NCI-H510A (cell line): ENCODE data around the gene DTX1.

Source experiments
- DNase-seq: peaks from one replicate; lab custom pipeline; 2025; lab: John Stamatoyannopoulos, UW

DTX1 gene

DNA sequence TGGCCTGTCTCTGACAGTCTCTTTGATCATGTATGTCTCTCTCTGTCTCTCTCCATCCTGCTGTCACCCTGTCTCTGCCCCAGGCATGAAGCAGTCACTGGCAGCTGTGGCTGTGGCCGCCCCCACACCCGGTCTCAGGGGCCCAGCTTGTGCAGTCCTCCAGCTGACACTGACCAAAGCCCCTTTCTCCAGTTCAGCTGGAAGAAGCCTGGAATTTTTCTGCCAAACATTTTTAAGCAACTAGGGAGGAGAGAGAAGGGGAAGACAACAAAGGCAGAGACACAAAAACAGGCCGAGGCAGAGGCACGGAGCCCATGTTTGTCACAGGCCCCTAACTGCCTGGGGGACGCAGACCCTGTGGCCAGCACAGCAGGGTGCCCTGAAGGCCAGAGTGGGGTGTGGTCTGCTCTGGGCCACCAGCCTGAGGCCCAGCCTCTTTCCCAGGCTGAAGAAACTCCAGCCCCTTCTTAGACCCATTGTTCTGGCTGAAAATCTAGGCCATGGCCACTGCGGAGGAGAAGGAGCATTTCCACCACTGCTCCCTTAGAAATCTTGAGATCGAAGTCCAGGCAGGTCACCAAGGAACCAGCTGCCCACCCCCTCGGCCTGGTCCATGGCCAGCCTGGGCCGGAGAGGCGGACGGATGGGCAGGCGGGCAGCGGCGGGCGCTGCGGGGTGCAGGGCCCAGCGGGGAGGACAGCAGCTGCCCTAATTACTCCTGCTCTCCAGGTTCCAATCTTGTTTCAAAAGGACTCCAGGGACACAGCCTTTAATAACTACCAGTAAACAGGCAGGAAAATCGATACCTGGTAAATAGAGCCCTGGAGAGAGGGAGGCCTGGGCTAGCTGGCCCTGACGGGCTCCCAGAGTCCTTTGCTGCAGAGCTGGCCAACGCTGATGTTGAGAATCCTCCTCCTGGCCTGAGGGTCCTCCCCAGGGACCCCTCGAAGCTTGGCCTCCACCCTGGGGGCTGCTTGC is 14.9 kb downstream of the DTX1 start:
- peak; percentile 67 for DNase-seq

DNA sequence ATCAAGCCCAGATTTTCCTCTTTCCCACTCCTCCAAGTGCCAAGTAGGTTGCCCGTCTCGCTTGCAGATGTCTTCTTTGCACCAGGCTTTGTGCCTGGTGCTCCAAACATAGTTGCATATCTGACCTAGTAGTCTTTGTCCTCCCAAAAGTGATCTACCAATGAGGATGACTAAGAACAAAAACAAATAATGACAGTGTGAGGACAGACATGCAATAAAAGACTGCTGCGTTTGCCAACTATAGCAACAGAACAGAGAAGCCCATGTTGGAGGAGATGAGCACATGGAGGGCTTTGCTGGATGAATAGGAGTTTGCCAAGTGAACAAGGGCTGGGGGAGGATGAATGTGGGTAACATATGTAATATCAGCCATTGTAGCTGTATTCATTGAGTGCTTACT is 15.6 kb downstream of the DTX1 start:
- DNase-seq = no peak

DNA sequence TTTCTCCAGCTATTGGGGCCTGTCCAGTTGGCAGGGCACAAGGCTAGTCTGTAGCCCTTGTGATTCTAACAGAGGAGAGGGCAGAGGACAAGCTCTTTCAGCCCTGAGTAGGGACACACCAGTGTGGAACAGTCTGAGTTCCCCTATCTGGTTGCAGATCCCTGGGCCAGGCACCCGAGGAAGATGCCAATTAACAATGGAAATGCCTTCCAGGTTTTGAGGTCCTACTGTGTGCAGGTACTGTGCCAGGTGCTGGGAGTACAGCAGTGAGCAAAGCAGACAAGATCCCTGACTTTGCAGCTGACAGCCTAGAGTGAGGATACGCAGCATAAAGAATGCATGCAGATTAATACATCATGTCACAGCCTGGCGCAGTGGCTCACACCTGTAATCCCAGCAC is 17.1 kb downstream of the DTX1 start:
- no peak for DNase-seq

DNA sequence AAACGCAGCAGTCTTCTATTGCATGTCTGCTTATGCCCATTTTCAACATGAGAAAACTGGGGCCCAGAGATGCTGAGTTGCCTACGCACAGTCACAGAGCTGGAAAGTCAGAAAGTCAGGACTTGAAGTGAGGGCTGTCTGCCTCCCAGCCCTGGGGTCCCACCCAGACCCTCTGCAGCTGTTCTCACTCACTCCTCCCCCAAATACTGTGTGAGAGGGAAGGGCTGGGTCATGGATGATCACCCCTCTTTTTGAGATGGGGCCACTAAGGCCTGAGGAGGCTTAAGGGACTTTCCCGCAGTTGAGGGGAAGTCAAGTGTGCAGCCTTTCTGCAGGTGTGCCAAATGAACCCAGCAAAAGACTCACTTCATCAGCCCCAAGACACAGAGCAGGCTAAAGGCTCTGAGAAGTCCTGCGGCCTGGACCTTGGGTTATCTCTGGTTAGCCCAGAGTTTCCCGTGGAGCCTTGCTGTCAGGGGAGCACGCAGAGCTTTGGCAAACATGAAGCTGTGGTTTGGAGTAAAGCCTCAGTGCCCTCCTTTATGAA is 18.7 kb downstream of the DTX1 start:
- DNase-seq = no peak

DNA sequence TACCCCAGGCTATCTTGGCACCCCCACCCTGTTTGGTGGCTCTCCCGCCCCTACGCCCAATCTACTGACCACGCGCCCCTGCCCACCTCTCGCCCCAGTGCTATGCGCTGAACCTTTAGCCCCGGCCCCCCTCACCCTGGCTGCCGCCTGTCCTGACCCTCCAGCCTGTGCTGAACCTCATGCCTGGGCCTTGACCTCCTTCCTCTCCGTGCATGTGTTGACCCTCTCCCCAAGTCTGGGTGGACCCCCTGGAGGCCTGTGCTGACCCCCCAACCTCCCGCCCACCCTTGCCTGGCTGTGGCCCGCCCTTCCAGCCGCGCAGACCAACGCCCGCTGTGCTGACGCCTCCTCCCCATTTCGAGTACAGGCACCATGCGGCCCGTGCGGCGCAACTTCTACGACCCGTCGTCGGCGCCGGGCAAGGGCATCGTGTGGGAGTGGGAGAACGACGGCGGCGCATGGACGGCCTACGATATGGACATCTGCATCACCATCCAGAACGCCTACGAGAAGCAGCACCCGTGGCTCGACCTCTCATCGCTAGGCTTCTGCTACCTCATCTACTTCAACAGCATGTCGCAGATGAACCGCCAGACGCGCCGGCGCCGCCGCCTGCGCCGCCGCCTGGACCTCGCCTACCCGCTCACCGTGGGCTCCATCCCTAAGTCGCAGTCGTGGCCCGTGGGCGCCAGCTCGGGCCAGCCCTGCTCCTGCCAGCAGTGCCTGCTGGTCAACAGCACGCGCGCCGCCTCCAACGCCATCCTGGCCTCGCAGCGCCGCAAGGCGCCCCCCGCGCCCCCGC is 20.7 kb downstream of the DTX1 start:
- DNase-seq = no peak

DNA sequence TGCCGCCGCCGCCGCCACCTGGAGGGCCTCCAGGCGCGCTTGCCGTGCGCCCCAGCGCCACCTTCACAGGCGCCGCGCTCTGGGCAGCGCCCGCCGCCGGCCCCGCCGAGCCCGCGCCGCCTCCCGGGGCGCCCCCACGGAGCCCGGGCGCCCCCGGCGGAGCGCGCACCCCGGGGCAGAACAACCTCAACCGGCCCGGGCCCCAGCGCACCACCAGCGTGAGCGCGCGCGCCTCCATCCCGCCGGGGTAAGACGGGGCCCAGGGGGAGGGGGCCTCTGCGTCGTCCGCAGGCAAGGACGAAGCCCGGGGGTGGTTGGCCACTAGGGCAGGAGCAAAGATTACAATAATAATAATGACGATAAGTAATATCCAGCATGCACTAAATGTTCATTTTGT is 21.3 kb downstream of the DTX1 start:
- DNase-seq = no peak

DNA sequence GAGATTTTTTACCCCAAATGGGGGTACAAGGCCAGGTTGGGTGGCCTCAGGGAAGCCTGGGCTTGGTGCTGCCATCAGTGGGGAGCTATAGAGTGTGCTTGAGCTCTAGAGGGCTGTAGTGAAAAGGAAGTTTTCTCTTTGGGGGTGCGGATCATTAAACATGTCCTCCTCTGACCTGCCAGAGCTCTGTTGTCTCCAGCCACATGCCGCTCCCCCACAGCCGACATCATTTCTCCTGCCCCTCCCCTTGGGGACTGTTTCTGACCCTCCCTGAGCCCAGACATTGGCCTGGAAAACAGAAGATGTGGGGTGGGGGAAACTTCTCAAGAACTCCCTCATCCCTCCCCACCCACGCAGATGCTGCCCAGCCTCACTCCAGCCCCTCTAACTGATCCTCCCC is 25.3 kb downstream of the DTX1 start:
- DNase-seq = no peak

DNA sequence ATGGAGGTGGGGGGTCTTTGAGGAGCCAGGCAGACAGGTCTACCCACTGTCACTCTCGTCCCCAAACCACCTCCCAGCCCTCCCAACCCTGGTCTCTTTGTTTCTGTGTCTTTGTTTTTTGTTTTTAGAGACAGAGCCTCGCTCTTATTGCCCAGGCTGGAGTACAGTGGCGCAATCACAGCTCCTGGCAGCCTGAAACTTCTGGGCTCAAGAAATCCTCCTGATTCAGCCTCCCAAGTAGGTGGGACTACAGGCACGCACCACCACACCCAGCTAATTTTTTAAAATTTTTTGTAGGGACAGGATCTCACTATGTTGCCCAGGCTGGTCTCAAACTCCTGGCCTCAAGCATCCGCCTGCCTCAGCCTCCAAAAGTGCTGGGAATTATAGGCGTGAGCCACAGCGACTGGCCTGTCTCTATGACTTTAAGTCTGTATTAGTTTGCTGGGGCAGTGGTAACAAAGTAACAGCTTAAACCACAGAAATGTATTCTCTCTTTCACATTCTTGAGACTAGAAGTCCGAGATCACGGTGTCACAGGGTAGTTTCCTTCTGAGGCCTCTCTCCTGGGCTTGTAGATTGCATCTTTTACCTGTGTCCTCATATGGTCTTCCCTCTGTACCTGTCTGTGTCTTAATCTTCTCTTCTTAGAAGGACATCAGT is 26.1 kb downstream of the DTX1 start:
- DNase-seq = no peak

DNA sequence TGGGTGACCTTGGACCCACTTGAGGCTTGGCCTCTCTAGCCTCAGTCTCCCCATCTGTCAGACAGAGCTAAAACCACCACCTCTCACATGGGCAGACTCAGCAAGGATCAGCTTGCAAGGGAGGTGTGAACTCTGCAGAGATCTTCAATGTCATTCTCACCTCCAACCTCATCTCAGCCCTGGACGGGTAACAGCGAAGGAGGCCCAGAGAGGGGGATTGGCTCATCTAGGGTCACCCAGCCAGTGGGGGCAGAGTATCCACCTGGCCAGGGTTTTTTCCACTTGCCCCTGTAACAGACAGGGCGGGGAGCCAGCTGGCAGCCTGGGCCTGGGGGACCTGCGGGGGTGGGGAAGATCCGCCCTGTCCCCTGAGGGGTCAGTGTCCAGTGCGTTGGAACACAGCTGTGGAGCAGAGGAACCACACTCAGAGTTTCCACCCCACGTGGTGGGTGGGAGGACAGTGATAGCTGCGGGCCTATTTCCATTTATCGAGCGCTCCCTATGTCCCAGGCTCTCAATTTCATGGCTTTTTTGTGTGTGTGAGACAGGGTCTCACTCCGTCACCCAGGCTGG is 27.4 kb downstream of the DTX1 start:
- DNase-seq = no peak

DNA sequence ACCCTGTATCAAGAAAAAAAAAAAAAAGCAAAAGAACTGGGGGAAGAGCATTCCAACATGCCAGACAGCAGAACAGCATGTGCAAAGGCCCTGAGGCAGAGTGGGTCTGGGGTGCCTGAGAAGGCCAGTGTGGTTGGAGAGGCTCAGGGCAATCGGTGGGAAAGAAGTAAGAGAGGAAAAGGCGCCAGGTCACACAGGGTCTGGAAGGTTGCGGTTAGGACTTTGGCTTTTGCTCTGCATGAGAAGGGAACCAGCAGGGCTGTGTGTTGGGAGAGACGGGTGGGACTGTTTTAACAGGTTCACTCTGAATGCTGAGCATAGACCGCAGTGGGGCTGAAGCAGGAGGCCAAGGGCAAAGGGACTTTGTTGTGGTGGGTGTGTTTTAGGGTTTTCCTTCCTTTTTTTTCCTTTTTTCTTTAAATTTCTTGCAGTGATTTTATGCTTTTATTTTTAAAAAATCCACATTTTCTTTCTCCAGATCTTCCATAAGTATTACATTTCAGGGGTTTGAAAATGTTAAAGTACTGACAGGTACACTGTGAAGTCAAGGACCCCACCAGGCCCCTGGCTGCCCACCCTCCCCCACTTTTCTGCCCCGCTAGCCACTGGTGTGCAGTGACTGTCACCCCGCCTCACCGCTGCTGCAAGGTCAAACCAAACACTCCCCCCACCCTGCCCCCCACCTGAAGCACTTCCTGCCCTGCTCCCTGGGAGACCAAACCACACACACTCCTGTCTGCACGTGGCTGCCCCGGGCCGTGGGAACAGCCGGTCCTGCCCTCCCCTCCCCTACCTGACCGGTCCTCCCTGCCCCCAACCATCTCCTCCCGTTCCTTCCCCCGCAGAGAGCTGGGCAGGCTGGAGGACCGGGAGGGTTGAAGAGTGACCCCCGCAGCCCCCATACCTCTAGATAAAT is 30.0 kb downstream of the DTX1 start:
- no peak for DNase-seq

DNA sequence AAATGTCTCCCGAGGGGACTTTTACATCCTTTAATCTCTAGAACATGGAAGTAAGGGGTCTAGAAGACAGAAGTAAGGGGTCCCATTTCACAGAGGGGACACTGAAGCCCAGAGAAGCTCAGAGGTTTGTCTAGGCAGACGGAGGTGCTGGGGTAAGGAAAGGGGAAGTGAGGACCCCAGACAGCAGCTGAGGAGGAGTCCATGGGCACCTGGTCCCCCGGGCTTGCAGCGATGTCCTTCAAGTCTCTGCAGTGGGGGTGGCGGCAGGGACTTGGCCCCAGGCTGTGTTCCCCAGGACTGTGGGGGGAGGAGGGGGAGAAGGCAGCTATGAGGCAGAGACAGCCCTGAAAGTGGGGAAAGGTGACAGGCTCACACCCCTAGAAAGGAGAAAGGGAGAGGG is 30.7 kb downstream of the DTX1 start:
- no peak for DNase-seq

DNA sequence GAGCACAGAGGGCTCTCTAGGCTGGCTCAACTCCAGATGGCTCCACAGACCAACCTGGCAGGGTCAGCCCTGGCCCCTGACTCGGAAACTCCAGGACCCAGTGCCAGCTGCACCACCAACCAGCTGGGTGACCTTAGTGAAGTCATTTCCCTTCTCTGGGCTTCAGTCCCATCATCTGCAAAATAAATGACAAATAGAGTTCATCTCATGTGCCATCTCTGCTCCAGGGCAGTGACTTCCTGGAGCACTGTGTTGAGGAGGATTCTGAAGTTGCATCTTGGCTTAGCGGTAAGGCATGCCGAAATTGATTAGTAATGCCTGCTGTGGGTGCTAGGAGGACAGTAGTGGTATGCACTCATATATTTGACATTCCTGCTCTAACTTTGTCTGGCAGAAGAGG is 31.5 kb downstream of the DTX1 start:
- no peak for DNase-seq

DNA sequence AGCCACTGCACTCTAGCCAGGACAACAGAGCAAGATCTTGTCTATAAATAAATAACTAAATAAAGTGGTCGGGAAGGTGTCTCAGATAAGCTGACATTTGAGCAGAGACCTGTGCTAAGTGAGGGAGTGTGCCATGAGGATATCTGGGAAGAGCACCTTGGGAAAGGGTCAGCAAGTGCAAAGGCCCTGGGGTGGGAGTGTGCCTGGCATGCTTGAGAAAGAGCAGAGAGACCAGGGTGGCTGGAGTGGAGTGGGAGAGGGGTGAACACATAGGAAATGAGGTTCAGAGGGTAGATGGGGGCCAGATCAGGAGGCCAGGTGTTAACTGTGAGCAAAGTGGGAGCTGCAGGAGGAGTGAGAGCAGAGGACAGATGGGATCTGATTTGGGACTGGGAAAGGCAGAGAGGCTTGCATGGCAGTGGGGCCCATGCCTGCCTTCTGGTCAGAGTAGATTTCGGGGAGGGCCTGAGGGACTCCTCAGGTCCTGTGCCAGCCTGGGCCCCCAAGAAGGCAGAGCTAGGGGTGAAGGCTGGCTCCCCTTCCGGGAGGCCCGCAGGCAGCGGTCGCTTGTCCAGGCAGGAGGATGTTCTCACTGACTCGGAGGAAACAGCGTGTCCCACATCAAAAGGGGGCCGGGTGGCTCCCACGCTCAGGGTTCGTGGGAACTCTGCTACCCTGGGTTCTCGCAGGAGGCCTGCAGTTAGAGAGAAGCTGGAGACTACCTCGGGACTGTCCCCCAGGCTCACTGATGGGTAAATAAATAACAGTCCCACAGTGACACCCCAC is 32.6 kb downstream of the DTX1 start:
- no peak for DNase-seq

DNA sequence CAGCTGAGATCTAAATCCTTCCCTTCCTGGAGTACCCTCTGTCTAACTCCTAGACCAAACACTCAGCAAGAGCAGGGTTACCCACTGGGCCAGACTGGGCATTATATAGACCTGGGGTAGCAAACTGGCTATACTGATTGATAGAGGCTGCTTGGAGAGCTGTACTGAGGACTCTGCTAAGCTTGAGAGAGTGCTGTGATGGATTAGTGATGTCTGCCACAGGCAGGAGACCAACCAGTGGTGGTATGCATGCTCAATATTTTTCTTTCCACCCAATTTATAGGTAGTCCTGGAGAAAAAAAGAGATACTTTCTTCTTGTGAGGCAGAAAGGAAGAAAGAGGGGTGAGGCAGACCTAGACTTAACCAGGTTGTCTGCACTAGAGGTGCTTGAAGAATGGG is 33.3 kb downstream of the DTX1 start:
- DNase-seq = no peak

DNA sequence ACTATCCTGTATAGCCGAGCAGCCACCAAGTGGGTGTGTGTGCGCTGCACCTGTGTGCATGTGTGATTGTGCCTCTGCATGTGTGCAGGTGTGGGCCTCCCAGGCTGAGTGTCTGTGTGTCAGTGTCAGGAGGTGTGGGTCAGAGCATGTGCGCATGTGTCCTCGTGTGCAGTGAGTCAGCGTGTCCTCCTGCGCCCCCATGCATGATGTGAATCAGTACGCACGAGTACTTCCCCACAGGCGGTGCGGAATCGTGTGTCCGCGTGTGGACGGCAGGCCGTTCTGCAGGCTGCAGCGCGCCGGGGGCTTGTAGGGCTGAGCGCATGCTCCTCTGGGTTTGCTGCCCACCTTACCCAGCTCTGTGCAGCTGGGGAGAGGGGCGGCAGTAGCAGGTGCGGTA is 34.2 kb downstream of the DTX1 start:
- no peak for DNase-seq

DNA sequence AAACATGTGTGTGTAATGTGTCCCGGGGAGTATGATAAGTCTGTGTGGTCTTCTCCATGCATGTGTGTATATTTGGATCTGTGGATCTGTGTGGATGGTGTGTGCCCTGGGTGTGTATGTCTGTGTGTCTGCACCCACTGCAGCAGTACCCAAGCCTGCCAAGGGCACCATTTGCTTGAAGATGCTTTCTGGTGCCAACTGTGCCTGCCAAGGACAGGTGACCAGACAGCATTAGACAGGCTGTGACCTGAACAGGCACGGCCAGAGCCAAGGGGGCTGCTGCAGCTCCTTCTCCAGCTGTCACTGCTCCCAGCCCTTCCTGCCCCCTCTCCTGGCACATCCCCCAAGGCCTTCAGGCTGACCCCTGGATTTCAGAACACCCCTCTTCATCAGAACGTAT is 35.0 kb downstream of the DTX1 start:
- DNase-seq = no peak

DNA sequence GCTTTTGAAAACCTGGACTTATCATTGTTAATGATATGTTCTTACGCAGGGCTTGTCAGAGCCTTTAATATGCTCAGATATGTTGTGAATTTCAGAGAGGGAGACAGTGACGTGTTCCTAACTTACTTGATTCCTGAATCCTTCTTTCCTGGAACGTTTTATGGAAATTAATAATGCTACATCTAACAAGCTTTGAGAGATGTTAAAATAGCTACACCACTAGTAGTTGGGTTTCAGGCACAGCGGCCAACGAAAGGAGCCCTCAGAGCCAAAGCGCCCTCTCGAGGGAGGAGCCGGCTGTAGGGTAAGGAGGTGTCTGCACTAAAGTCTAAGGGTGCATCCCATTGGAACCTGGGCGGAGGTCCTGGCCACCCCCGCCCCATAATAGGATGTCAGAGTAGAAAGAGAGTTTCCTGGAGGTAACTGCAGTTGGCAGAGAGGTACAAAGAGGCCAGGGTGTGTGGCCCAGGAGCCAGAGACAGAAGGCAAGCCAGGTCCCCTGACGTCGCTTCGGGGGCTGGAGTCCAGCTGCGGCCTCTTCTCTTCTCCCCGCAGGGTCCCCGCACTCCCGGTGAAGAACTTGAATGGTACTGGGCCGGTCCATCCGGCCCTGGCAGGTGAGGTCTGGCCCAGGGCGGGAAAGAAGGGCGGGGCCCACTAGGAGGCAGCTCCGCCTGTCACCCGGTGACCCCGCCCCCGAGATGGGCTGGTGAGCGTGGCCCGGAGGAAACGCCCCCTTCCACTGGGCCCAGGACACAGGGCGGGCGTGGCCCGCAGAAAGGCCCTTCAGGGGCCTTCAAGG is 36.3 kb downstream of the DTX1 start:
- no peak for DNase-seq

DNA sequence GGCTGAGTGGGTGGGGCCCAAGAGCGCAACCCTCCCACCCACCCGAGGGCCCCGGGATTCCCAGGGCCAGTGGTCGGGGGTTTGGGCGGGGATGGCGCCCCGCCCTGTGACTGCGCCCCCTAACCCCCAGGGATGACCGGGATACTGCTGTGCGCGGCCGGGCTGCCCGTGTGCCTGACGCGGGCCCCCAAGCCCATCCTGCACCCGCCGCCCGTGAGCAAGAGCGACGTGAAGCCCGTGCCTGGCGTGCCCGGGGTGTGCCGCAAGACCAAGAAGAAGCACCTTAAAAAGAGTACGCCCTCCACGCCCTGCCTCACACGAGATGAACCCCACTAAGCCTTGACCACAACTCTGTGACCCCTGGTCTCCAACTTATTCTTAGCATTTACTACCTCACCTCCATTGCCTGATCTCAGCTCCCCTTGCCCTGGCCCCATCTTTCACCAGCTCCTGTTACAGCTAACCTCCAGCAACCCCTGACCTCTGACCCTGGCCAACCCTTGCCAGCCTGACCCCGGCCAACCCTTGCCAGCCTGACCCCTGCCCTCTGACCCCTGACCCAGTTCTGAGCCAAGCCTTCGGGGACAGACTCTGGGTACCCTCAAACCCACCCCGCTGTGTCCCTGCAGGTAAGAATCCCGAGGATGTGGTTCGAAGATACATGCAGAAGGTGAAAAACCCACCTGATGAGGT is 37.0 kb downstream of the DTX1 start:
- no peak for DNase-seq

DNA sequence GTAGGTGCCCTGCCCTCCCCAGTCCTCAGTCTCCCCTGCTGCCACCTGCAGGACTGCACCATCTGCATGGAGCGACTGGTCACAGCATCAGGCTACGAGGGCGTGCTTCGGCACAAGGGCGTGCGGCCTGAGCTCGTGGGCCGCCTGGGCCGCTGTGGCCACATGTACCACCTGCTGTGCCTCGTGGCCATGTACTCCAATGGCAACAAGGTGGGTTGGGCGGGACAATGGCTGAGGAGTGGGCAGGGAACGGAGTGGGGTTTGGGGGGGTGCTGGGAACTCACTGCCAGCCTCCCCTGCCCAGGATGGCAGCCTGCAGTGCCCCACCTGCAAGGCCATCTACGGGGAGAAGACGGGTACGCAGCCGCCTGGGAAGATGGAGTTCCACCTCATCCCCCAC is 38.2 kb downstream of the DTX1 start:
- no peak for DNase-seq
